D721Med (cell line): ENCODE measurements around the gene RAMAC.
"Not testable (repeated sequence)": the region's sequence is repeated elsewhere in the genome, so short reads cannot be mapped to it uniquely, and the experiment has no call there.

Experiments used
- DNase-seq: peaks from one replicate; pipeline ENCODE4 v3.0.0; 2011; ENCODE audit warnings: low spot score; ENCODE audit not compliant: insufficient read length
- FAIRE-seq: peaks from 2 replicates; lab custom pipeline; 2011; peaks lifted over from hg19 to GRCh38; lab: Jason Lieb, UNC
- TF ChIP-seq, protein P1 (sequence below): IDR thresholded peaks from 2 replicates; pipeline ENCODE4 v1.5.1; 2012; ENCODE audit warnings: mild to moderate bottlenecking, control low read depth; ENCODE audit not compliant: insufficient read depth; ENCODE audit errors: missing control alignments

RAMAC gene

GRCh38 chr15:82985688-82986441 lies at the start of gene RAMAC:
TSS of gene RAMAC (plus strand) at chr15:82986210. CDS start at chr15:82989019, 2,809 bp downstream.
- peak; percentile 78 for FAIRE-seq
- TF ChIP-seq, protein P1, sequence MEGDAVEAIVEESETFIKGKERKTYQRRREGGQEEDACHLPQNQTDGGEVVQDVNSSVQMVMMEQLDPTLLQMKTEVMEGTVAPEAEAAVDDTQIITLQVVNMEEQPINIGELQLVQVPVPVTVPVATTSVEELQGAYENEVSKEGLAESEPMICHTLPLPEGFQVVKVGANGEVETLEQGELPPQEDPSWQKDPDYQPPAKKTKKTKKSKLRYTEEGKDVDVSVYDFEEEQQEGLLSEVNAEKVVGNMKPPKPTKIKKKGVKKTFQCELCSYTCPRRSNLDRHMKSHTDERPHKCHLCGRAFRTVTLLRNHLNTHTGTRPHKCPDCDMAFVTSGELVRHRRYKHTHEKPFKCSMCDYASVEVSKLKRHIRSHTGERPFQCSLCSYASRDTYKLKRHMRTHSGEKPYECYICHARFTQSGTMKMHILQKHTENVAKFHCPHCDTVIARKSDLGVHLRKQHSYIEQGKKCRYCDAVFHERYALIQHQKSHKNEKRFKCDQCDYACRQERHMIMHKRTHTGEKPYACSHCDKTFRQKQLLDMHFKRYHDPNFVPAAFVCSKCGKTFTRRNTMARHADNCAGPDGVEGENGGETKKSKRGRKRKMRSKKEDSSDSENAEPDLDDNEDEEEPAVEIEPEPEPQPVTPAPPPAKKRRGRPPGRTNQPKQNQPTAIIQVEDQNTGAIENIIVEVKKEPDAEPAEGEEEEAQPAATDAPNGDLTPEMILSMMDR: no peak
- peak; percentile 54 for DNase-seq

GRCh38 chr15:82936966-82937711 lies 48.9 kb upstream of the RAMAC start:
- DNase-seq (no peak), FAIRE-seq (no peak)
- TF ChIP-seq, protein P1: no peak

DNA sequence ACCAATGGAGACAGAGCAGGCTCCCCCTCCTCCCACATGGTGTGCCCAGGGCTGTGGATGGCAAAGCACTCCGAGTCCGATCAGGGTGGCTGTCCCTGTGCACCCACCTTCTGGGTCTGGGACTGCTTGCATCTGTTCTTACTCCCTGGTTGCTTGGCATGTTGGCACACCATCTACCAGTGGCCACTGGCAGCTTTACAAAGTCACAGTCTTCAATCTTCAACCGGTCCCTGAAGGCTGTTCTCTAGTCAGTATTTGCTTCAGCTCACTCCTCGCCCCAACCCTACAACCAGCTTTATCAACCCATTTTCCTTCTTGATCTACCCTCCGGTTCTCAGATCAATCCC lies 48.3 kb upstream of the RAMAC start:
- FAIRE-seq (no peak), DNase-seq (no peak)
- TF ChIP-seq, protein P1: no peak

GRCh38 chr15:82939678-82940077 lies 46.3 kb upstream of the RAMAC start:
- DNase-seq, FAIRE-seq: not testable (repeated sequence)

DNA sequence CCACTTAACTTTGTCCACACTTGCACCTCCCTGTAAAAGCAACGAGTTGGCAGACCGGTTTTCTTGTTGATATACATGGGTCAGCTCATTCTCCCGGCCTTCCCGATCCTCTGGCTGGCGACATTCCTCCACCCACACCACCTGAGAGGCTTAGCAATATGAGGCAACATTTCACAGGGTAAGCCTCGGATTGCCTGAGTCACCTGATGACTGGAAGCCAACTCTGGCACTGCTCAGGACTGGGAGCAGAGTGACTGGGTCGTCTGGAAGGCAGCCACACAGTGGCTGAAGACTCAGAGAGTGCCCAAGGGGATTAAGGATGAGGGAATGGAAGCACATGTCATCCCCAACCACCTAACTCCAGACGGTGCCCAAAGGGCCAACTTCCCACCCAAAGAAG lies 43.3 kb upstream of the RAMAC start:
- TF ChIP-seq, protein P1: no peak
- DNase-seq: no peak
- no peak for FAIRE-seq

GRCh38 chr15:82943176-82943575 lies 42.8 kb upstream of the RAMAC start:
- DNase-seq (no peak), FAIRE-seq (no peak)
- TF ChIP-seq, protein P1: no peak

DNA sequence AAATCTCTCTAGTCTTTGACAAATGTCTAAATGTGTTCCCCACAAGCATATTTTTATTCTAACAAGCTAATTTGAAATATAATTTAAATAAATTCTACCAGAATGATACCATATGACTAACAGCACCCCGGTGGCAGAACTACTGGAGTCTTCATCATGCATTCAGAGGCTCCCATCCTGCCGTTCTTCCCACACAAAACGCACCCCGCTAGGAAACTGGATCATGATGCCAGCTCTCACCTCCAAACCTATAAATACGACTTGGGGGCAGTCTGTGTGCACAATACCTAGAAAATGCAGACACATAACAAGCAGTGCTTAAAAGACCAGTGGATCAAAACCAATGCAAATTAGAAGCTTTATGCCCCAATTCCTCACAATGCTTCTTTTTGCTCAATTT lies 42.0 kb upstream of the RAMAC start:
- DNase-seq: no peak
- FAIRE-seq: no peak
- TF ChIP-seq, protein P1: no peak
